CD14-positive monocyte (primary cell): Measurements from ENCODE around the gene RIPOR3. TPM values are rescaled to one million over a fixed set of nuclear protein-coding genes. Genes with fewer than 3 reads are reported as not detected.

Experiments
- DNase-seq, 3 donors: peaks; one replicate each; pipeline ENCODE4 v3.0.0-alpha.2; 2011 to 2022
- H2AFZ ChIP-seq: 2 replicates; pipeline ENCODE4 v1.6.0; 2012; ENCODE audit warnings: mild to moderate bottlenecking, low read depth, low read length, inconsistent platforms; ENCODE audit not compliant: insufficient read depth, poor library complexity, severe bottlenecking
- H3K27ac ChIP-seq, 2 donors: 1 replicate in 1 of 2; 2 replicates in 1 of 2; pipeline ENCODE4 v1.5.1; 2012 to 2013; ENCODE audit warnings: low read length in 2 of 2, control low read depth in 1 of 2, inconsistent platforms in 1 of 2, low read depth in 1 of 2, mild to moderate bottlenecking in 1 of 2
- H3K27me3 ChIP-seq, 2 donors: one replicate each; pipeline versions ENCODE4 v1.6.0 to v1.6.1; 2011 to 2013; ENCODE audit warnings: low read length in 2 of 2; ENCODE audit not compliant: control insufficient read depth in 2 of 2, insufficient read depth in 2 of 2
- H3K36me3 ChIP-seq, 2 donors: replicated peaks in 1 of 2; 1 replicate in 1 of 2; 2 replicates in 1 of 2; pipeline versions ENCODE4 v1.5.1 to v1.6.1; 2012 to 2013; ENCODE audit warnings: low read length in 2 of 2, control low read depth in 1 of 2, inconsistent platforms in 1 of 2, mild to moderate bottlenecking in 1 of 2; ENCODE audit not compliant: insufficient read depth in 2 of 2, control insufficient read depth in 1 of 2
- H3K4me1 ChIP-seq, 2 donors: 1 replicate in 1 of 2; 2 replicates in 1 of 2; pipeline versions ENCODE4 v1.5.1 to v1.6.1; 2012 to 2013; ENCODE audit warnings: low read length in 2 of 2, control low read depth in 1 of 2, inconsistent platforms in 1 of 2, mild to moderate bottlenecking in 1 of 2, moderate library complexity in 1 of 2; ENCODE audit not compliant: insufficient read depth in 2 of 2, control insufficient read depth in 1 of 2
- H3K4me2 ChIP-seq: replicated peaks from 2 replicates; pipeline ENCODE3; 2012; ENCODE audit warnings: low read length, moderate library complexity, mild to moderate bottlenecking; ENCODE audit not compliant: poor library complexity, severe bottlenecking; ENCODE audit errors: extremely low read depth
- H3K4me3 ChIP-seq, 3 experiments: fragments of 200-600 bp in 1 of 3; sonication (generic) in 1 of 3; replicated peaks in 1 of 3; 1 replicate in 2 of 3; 2 replicates in 1 of 3; pipeline ENCODE4 v1.5.1; 2011 to 2013; ENCODE audit warnings: low read length in 3 of 3, mild to moderate bottlenecking in 3 of 3, control low read depth in 2 of 3, low read depth in 2 of 3, inconsistent platforms in 1 of 3, moderate library complexity in 1 of 3
- H3K79me2 ChIP-seq: 2 replicates; pipeline ENCODE4 v1.6.0; 2012; ENCODE audit warnings: mild to moderate bottlenecking, control low read depth, inconsistent platforms, low read length, moderate library complexity; ENCODE audit not compliant: insufficient read depth
- H3K9ac ChIP-seq: 2 replicates; pipeline ENCODE4 v1.6.0; 2017; ENCODE audit warnings: low read length, mild to moderate bottlenecking; ENCODE audit not compliant: insufficient read depth, poor library complexity, severe bottlenecking
- H3K9me3 ChIP-seq, 2 donors: replicated peaks in 1 of 2; 1 replicate in 1 of 2; 2 replicates in 1 of 2; pipeline versions ENCODE4 v1.5.1 to v1.6.1; 2012 to 2013; ENCODE audit warnings: low read length in 2 of 2, control low read depth in 1 of 2; ENCODE audit not compliant: control insufficient read depth in 1 of 2, insufficient read depth in 1 of 2
- H4K20me1 ChIP-seq: 2 replicates; pipeline ENCODE4 v1.6.0; 2012; ENCODE audit warnings: mild to moderate bottlenecking, low read length, control low read depth, moderate library complexity; ENCODE audit not compliant: insufficient read depth
- H3K27ac Mint-ChIP-seq, 7 donors: one replicate each; pipeline ENCODE4 v1.8.0; 2020; ENCODE audit warnings: mild to moderate bottlenecking in 7 of 7, mixed read lengths in 7 of 7, moderate library complexity in 6 of 7, inconsistent platforms in 2 of 7
- H3K27me3 Mint-ChIP-seq, 3 donors: one replicate each; pipeline ENCODE4 v1.8.0; 2021 to 2022; ENCODE audit warnings: low read depth in 3 of 3, mild to moderate bottlenecking in 3 of 3, mixed read lengths in 3 of 3, moderate library complexity in 3 of 3, inconsistent platforms in 1 of 3
- H3K36me3 Mint-ChIP-seq, 2 donors: one replicate each; pipeline ENCODE4 v1.8.0; 2020; ENCODE audit warnings: mixed read lengths in 2 of 2, inconsistent platforms in 1 of 2, mild to moderate bottlenecking in 1 of 2
- H3K4me1 Mint-ChIP-seq: one replicate; pipeline ENCODE4 v1.8.0; 2020; ENCODE audit warnings: mild to moderate bottlenecking, mixed read lengths
- H3K4me3 Mint-ChIP-seq, 2 donors: one replicate each; pipeline ENCODE4 v1.8.0; 2020; ENCODE audit warnings: mild to moderate bottlenecking in 2 of 2, mixed read lengths in 2 of 2, moderate library complexity in 1 of 2
- H3K9me3 Mint-ChIP-seq, 7 donors: one replicate each; pipeline ENCODE4 v1.8.0; 2020 to 2022; ENCODE audit warnings: mixed read lengths in 7 of 7, mild to moderate bottlenecking in 6 of 7, moderate library complexity in 6 of 7, inconsistent platforms in 2 of 7
- CTCF ChIP-seq: fragments of 200-600 bp; IDR thresholded peaks from one replicate; pipeline ENCODE4 v1.8.0; 2022; ENCODE audit warnings: antibody characterized with exemption, mild to moderate bottlenecking
- WGBS: methylation state at CpG from one replicate; pipeline ENCODE4 v1.1.5; 2013; ENCODE audit warnings: missing lambda C conversion rate; ENCODE audit not compliant: insufficient coverage; 5-methylcytosine and 5-hydroxymethylcytosine counted together
- intact Hi-C, 2 donors: fragments of 100-400 bp; cut with micrococcal nuclease; formaldehyde crosslinking; loops; one replicate each; pipeline versions ENCODE4 v1.15.0 to v1.15.1; 2023
- polyA plus RNA-seq, 3 donors: library from polyadenylated mRNA; depleted of rRNA in 1 of 3; unstranded in 2 of 3; stranded (reverse) in 1 of 3; fragments of 300-500 nt in 2 of 3; fragments of >200 nt in 1 of 3; fragmentation: Illumina TruSeq in 2 of 3; gene quantifications; 1 replicate in 2 of 3; 2 replicates in 1 of 3; pipeline ENCODE4 v1.2.3, GENCODE V29; 2012 to 2021

RIPOR3 gene
- polyA plus RNA-seq, 3 donors: not detected

GRCh38 chr20:50675671-50676376 is 15.5 kb downstream of the RIPOR3 start:
- Histone ChIP-seq H3K9me3 (no peaks in the 10 kb centered on the region), H3K27ac (no peak overlapping the region), H3K4me1 (no peaks in the 10 kb centered on the region), H3K9ac (no peak overlapping the region), H3K36me3 (no peaks in the 10 kb centered on the region), H3K4me3 (no peak overlapping the region), H4K20me1 (no peaks in the 10 kb centered on the region), H2AFZ (no peak overlapping the region), H3K27me3 (no peaks in the 10 kb centered on the region), H3K4me2 (no peak overlapping the region), H3K79me2 (no peaks in the 10 kb centered on the region)
- TF ChIP-seq CTCF: no peak
- Mint-ChIP-seq H3K36me3 (no peaks in the 10 kb centered on the region), H3K4me3 (no peak overlapping the region), H3K27ac (no peak overlapping the region), H3K4me1 (no peaks in the 10 kb centered on the region), H3K27me3 (peaks cover 3 to 8% (median 6%) of the 10 kb centered on the region in 3 donors), H3K9me3 (peaks cover 0 to 3% (median 0%) of the 10 kb centered on the region in 7 donors)
- intact Hi-C loops: no loop called here
- no peak for DNase-seq
- 86% methylated on average over 9 of the region's 13 CpGs for WGBS

- no peaks in the 10 kb centered on the region for H3K36me3 Mint-ChIP-seq
- H3K9me3 Mint-ChIP-seq: peaks cover 0 to 2% (median 0%) of the 10 kb centered on the region in 7 donors
- no peaks in the 10 kb centered on the region for H3K36me3 ChIP-seq
- H3K79me2 ChIP-seq: no peaks in the 10 kb centered on the region
- intact Hi-C loops: no loop called here
- H3K4me2 ChIP-seq: no peak overlapping the region
- H2AFZ ChIP-seq: no peak overlapping the region
- H3K27me3 ChIP-seq: no peaks in the 10 kb centered on the region
- H3K27ac Mint-ChIP-seq: no peak overlapping the region
- no peaks in the 10 kb centered on the region for H3K4me1 Mint-ChIP-seq
- no peak for TF ChIP-seq CTCF
- H3K9ac ChIP-seq: no peak overlapping the region
- H3K9me3 ChIP-seq: no peaks in the 10 kb centered on the region
- 0% methylated on average over 1 of the region's 2 CpGs for WGBS
- no peaks in the 10 kb centered on the region for H3K4me1 ChIP-seq
- no peaks in the 10 kb centered on the region for H4K20me1 ChIP-seq
- H3K27me3 Mint-ChIP-seq: peaks cover 1 to 6% (median 1%) of the 10 kb centered on the region in 3 donors
- no peak overlapping the region for H3K4me3 Mint-ChIP-seq
- H3K4me3 ChIP-seq: no peak overlapping the region
- H3K27ac ChIP-seq: no peak overlapping the region
- no peak for DNase-seq
Observed at GRCh38 chr20:50674138-50674825, 17.1 kb downstream of the RIPOR3 start.
